NCI-H345 (cell line): ENCODE measurements around the gene INPP4A.

ENCODE experiments used
- DNase-seq: peaks from one replicate; lab custom pipeline; 2025; lab: John Stamatoyannopoulos, UW

The INPP4A gene

GRCh38 chr2:98496750-98497493 lies 52.3 kb downstream of the INPP4A start:
- DNase-seq, result no peak

DNA sequence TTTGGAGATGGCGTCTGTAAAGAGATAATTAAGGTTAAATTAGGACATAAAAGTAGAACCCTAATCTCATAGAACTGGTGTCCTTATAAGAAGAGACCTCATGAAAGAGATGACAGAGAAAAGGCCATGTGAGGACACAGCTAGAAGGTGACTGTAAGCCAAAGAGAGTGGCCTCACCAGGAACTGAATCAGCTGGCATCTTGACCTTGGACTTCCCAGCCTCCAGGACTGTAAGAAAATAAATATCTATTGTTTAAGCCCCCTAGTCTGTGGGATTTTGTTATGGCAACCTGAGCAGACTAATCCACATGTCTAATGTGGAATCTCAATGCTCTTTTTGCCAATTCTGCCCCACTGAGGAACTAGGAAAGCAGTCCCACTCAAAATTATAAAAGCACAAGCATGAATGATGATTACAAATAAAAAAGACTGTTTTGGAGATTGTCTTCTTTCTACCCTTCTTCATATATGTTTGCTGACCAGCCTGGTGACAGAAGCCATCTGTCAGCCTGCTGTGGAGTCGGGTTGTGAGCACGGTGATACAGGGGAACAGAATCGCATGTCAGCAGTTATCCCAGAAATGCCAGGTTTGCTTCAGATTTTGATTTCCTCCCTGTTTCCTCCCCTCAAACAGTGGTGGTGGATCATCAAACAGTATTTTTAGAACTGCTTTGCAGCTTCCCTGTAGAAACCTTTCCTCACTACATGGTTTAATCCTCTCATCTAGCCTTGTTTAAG lies 54.2 kb downstream of the INPP4A start:
- no peak for DNase-seq

GRCh38 chr2:98500561-98500960 lies 55.9 kb downstream of the INPP4A start:
- DNase-seq, result no peak

DNA sequence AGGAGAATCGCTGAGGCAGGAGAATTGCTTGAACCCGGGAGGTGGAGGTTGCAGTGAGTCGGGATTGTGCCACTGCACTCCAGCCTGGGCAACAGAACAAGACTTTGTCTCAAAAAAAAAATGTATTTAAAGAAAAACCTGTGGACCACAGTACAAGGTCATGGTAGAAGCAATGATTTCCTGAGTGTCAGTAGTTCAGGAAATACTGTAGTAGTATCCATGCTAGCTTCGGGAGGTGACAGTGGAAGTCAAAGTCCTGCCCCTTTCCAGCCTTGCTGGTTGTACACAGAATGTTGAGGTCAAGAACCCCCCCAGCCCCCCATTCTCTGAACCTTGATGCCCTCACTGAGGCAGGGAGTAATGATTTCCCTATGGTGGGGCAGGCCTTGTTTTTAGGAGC lies 56.6 kb downstream of the INPP4A start:
- DNase-seq, result no peak

DNA sequence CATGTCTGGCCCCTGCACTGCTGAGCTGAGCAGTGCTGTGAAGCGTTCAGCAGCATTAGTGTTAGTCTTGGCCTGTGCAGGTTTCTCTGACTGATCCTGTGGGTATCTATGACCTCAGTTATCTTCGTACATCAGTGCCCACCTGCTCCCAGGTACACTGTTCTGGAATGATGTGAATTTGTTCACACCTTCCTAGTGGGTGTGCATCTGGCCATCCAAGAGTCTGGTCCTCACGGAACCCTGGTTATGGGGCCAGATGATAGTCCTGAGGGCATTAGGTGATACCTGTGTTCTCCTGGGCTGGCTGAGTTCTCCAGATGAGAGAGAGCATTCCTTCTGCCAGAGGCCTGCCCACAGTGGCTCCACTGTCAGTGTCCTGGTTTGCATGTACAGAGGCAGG lies 57.2 kb downstream of the INPP4A start:
- no peak for DNase-seq

GRCh38 chr2:98502556-98503335 lies 58.1 kb downstream of the INPP4A start:
- DNase-seq, result no peak

DNA sequence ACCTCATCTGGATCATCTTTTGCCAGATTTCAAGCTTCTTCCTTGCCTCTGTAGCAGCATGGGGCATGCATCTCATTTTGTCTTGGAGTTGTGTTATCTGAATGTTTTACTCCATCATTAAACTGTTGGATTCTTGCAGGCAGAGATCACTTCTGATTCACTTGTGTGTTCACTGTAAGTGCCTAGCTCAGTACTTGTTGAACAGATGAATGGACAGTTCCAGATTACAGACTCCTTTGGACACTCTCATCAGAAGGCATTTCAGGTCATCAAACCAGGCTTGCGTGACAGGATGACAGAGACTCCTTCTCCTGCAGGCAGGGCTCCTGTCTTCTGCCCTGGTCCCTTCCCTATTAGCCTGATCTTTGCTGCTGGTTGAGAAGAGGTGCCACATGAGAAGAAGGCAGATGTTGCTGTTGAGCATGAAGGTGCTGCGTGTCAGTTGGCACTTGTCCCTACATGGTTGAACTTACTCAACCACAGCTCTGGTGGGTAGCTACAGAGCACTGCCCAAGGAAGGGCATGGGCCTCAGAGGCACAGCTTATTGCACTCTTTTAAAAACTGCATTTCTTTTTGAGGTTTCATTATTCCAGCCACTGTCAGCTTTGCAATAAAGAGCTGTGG lies 58.9 kb downstream of the INPP4A start:
- no peak for DNase-seq

DNA sequence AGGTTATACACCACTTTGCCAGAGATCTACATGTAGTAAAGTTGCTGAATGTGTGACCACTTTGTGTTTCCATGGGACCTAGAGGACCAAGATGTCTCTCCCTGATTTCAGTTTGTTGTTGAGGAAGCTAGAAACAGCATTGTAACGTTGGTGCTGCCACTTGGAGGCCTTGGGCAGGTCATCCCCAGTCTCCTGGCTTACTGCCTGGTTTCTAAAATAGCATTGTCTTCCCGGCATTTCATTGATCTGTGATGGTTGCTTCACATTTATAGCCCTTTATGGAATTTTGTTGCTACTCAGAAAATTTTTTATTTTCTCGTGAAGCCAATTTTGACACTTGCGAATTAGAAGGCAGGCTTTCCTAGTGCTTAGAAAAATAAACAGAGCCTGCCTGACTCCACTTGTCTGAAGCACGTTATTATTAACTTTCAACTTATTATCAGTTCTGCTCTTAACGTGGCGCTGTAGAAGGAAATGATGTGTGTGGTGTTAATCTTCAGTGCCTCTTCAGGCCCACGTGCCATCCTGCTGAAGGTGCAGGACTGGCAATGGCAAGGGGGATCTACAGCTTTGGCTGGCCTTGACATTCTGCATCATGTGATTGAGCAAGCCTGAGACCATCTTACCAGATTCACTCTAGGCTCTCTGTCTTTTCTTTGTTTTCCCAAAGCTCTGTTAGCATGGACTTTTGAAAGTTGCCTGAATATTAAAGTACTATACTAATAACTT lies 59.9 kb downstream of the INPP4A start:
- no peak for DNase-seq

- no peak for DNase-seq
Observed at GRCh38 chr2:98505311-98505808, 60.7 kb downstream of the INPP4A start.

DNA sequence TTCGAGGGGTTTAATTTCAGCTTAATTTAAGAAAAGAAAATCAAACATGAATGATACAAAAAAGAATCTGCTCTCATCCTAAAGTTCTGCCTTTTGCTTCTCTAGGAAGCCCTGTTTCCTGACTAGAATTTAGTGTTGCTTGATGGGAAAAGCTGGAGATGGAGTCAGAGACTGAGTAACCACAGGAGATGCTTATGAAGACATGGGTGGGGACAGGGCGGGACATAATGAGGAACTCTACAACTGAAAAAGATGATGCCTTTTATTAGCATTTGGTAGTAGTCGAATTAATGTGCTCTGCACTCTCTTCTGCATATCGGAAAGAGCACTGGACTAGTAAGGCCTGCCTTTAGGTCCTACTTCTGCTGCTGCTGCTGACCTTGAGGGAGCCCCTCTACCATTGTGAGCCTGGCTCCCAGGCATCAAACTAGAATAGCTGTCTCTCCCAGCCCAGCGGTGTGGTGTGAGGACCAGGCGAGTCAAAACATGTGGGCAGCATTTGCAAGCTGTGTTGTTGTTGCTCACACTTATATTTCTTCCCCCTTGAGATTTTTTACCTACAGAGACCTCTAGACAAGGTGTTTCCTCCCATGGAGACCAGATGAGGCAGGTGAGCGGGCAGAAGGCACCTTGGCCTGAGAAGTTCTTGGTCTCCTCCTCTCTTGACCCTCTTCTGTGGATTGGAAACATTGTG lies 61.5 kb downstream of the INPP4A start:
- no peak for DNase-seq

DNA sequence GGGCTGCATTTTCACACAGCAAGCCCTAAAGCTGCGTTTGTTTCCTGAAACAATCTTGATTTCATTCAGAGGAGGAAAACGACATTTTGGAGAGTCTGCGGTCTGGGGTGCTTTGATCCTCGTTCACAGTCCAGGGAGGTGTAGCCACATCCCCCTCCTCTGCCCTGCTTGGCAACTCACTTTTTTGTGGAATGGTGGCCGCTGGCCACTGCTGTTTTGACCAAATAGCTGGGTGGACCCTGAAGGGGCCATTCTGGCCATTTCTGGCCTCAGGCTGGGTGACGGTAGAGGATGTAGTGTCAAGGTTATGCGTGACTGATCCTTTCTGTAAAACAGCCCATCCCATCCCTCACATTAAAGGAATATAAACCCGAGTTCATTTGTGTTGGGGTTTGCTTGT lies 62.2 kb downstream of the INPP4A start:
- DNase-seq, result no peak

- no peak for DNase-seq
Observed at GRCh38 chr2:98507461-98507860, 62.8 kb downstream of the INPP4A start.

DNA sequence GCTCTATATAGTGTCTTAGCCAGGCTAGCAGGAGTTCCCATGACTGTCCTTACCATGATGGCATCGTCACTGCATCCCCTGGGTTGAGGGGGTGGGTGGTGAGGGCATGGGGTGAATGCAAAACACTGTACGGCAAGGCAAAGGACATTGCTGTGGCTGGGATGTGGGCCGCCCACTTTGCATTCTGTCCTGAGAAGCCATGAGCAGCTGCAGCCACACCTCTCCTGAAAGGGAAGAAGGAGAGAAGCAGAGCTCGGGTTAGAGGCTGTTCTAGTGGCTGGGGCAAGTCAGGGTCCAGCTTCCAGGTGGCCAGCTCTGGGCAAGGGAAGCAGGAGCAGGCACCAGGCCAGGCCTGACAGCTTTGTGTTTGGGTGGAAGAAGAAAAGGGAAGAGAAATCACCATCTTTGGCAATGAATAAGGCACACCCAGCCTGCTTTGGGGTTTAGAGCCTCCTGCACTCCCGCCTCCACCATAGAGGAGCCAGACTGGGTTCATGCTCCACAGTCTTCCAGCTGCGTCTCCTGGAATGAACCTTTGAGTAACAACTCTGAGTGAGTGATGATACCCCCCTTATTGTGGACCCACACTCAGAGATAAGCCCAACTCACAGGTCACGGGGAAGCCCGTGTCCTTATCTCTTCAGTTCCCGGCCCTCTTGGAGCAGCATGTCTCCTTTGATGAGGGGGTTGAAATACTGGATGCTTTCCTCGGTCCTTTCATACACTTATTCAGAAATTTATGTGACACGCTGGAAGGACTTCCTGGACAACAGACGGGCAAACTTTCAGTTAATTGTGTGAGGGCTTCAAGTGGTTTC lies 63.4 kb downstream of the INPP4A start:
- DNase-seq, result no peak

DNA sequence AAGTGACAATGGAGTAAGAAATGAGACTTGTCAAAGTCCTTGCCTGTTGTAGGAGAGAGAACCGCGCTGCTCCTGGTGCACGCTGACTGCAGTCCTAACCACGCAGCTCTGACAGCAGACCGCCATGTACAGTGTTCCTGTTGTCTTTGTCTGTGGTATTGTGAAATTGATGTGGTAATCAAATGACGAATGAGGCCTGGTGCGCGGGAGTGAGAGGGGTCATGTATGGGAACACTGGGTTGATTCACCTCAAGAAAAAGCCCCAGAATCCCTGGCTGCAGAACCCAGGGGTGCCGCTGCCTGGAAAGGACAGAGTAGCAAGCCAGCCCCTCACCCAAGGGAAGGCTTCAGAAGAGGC lies 64.0 kb downstream of the INPP4A start:
- no peak for DNase-seq

GRCh38 chr2:98509542-98510321 lies 65.1 kb downstream of the INPP4A start:
- DNase-seq, result no peak

GRCh38 chr2:98510322-98510662 lies 65.6 kb downstream of the INPP4A start:
- DNase-seq, result no peak

DNA sequence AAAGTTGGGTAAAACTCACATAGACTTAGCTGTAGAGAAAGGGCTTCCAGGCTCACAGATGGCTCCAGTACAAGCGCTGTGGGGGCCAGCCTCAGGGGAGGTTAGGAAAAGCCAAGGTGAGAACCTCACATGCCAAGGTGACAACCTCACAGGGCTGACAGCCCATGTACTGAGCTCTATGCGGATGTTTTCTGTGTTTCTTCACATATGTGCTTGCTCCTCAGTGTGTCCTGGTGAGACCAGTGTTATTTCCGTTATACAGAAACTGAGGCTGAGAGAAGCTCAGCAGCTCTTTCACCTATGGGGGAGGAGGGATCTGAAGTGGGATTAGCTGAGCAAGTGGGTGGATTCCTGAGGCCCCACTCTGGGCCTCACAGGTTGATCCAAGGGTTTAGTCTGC lies 67.3 kb downstream of the INPP4A start:
- DNase-seq, result no peak

GRCh38 chr2:98512699-98513098 lies 68.0 kb downstream of the INPP4A start:
- DNase-seq, result no peak

DNA sequence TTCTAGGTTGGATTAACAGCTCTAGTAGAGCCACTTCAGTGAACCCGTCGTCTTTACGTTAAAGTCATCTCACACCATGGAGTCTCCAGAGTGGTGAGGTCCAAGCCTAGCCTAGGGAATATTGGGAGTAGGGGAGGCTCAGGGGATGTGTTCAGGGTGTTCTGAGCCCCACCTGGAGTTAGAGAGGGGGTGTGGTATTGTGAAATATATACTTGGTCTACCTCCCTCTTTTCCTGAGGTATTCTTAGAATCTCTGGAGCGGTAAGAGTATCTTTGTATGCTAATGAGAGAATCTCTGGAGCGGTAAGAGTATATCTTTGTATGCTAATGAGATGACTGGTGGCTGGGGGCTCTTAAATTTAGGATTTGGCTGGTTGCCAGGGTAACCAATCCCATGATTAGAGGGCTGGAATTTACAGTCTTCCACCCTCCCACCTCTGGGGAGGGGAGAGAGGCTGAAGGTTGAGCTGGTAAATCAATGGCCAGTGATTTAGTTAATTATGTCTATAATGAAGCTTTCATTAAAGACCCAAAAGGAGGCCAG lies 69.5 kb downstream of the INPP4A start:
- no peak for DNase-seq
